ENCODE measurements around the gene XXYLT1.

XXYLT1 gene

DNA sequence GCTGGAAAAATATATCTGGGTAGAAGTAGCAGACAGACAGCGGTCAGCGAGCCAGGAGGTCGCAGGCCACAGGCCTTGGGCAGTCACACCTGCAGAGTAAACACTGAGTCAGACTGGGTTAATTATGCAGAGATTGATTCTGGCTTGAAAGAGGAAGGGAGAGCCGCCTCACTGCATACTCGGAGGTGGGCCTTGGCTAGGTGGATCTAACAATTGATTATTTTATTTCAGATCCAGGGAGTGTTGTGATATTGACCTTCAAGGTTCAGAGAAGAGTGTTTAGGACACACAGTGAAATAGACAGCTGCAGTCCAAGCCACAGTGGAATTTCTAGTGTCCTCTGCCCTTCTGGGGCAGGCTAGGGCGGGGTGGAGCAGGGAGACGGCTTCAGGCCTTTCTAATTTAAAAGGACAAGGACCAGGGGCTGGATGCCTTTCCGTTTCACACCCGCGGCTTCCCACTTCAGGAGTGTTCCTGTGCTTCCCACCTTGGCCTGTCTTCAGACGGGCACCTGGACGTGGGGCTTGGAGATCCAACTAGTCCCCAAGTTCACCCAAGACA is 237.3 kb downstream of the XXYLT1 start:
- POLR2A ChIA-PET: no interaction called here
- Histone ChIP-seq H3K9me3 (ENCODE audit: control insufficient read depth, insufficient read depth, low read depth, low read length) (no peaks in the 10 kb centered on the region), H3K36me3 (ENCODE audit: control insufficient read depth in 2 of 2, insufficient read depth in 1 of 2, low read length in 2 of 2) (no peaks in the 10 kb centered on the region), H3K4me3 (ENCODE audit: low read depth, low read length) (no peak overlapping the region), H3K27ac (ENCODE audit: extremely low read depth, low read depth, low read length) (no peak overlapping the region), H3K4me1 (ENCODE audit: control insufficient read depth, insufficient read depth, low read length) (no peaks in the 10 kb centered on the region; the same call in 1 of the 2 replicates)
- CTCF ChIA-PET: interaction anchor here (0.5 to 0.6 kb wide), 2 partner anchors 214 to 648 kb away, joined by 3 to 4 read pairs; no protein-coding TSS in a partner anchor
- no peak for TF ChIP-seq ZSCAN23 (tag by site-specific recombination; IDR thresholded peaks at IDR 0.05)
- TF ChIP-seq, protein P1, sequence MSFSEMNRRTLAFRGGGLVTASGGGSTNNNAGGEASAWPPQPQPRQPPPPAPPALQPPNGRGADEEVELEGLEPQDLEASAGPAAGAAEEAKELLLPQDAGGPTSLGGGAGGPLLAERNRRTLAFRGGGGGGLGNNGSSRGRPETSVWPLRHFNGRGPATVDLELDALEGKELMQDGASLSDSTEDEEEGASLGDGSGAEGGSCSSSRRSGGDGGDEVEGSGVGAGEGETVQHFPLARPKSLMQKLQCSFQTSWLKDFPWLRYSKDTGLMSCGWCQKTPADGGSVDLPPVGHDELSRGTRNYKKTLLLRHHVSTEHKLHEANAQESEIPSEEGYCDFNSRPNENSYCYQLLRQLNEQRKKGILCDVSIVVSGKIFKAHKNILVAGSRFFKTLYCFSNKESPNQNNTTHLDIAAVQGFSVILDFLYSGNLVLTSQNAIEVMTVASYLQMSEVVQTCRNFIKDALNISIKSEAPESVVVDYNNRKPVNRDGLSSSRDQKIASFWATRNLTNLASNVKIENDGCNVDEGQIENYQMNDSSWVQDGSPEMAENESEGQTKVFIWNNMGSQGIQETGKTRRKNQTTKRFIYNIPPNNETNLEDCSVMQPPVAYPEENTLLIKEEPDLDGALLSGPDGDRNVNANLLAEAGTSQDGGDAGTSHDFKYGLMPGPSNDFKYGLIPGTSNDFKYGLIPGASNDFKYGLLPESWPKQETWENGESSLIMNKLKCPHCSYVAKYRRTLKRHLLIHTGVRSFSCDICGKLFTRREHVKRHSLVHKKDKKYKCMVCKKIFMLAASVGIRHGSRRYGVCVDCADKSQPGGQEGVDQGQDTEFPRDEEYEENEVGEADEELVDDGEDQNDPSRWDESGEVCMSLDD (tag by site-specific recombination; IDR thresholded peaks at IDR 0.05): no peak
- no peak for TF ChIP-seq ZNF274 (IDR thresholded peaks at IDR 0.05; ENCODE audit: low read length)
- no peak for TF ChIP-seq ZNF274 (tag by site-specific recombination; IDR thresholded peaks at IDR 0.05; ENCODE audit: borderline replicate concordance)
- TF ChIP-seq IKZF3 (tag by site-specific recombination; IDR thresholded peaks at IDR 0.05): no peak
- no peak for TF ChIP-seq WT1 (tag by site-specific recombination; IDR thresholded peaks at IDR 0.05)

DNA sequence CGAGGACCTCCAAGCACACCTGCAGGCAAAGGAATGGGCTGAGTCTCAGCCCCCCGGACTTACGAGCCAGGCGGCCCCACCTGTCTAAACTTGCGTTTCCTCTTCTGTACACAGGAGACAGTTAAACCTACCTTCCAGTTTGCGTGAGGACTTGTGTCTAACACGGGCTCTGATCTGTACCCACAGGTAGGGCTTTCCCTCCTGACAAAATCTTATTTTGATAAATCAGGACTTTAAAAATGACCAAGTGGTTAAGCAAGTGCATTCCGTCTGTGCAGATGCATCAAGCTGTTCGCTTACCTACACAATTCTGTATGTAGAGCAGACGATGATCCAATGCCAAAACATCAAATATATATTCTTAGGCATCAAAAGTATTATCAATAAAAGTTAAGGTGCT is 238.0 kb downstream of the XXYLT1 start:
- Histone ChIP-seq H3K36me3 (ENCODE audit: control insufficient read depth in 2 of 2, insufficient read depth in 1 of 2, low read length in 2 of 2) (no peaks in the 10 kb centered on the region), H3K9me3 (ENCODE audit: control insufficient read depth, insufficient read depth, low read depth, low read length) (no peaks in the 10 kb centered on the region), H3K27ac (ENCODE audit: extremely low read depth, low read depth, low read length) (no peak overlapping the region), H3K4me3 (ENCODE audit: low read depth, low read length) (no peak overlapping the region), H3K4me1 (ENCODE audit: control insufficient read depth, insufficient read depth, low read length) (no peaks in the 10 kb centered on the region; the same call in 1 of the 2 replicates)
- POLR2A ChIA-PET: no interaction called here
- CTCF ChIA-PET: interaction anchor here (0.5 kb wide), 1 partner anchor 647 kb away, joined by 3 read pairs; no protein-coding TSS in a partner anchor
- TF ChIP-seq ZNF248 (tag by site-specific recombination; IDR thresholded peaks at IDR 0.05): no peak
- no peak for TF ChIP-seq ZBTB7A (tag by site-specific recombination; IDR thresholded peaks at IDR 0.05; ENCODE audit: low read depth)
- TF ChIP-seq KLF7 (tag by site-specific recombination; IDR thresholded peaks at IDR 0.05; ENCODE audit: borderline replicate concordance): no peak
- TF ChIP-seq ZNF654 (tag by site-specific recombination; IDR thresholded peaks at IDR 0.05; ENCODE audit: low read depth): no peak
- no peak for TF ChIP-seq ZNF791 (tag by site-specific recombination; IDR thresholded peaks at IDR 0.05)
- TF ChIP-seq, protein P2, sequence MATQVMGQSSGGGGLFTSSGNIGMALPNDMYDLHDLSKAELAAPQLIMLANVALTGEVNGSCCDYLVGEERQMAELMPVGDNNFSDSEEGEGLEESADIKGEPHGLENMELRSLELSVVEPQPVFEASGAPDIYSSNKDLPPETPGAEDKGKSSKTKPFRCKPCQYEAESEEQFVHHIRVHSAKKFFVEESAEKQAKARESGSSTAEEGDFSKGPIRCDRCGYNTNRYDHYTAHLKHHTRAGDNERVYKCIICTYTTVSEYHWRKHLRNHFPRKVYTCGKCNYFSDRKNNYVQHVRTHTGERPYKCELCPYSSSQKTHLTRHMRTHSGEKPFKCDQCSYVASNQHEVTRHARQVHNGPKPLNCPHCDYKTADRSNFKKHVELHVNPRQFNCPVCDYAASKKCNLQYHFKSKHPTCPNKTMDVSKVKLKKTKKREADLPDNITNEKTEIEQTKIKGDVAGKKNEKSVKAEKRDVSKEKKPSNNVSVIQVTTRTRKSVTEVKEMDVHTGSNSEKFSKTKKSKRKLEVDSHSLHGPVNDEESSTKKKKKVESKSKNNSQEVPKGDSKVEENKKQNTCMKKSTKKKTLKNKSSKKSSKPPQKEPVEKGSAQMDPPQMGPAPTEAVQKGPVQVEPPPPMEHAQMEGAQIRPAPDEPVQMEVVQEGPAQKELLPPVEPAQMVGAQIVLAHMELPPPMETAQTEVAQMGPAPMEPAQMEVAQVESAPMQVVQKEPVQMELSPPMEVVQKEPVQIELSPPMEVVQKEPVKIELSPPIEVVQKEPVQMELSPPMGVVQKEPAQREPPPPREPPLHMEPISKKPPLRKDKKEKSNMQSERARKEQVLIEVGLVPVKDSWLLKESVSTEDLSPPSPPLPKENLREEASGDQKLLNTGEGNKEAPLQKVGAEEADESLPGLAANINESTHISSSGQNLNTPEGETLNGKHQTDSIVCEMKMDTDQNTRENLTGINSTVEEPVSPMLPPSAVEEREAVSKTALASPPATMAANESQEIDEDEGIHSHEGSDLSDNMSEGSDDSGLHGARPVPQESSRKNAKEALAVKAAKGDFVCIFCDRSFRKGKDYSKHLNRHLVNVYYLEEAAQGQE (tag by site-specific recombination; IDR thresholded peaks at IDR 0.05): no peak
- TF ChIP-seq, protein P3, sequence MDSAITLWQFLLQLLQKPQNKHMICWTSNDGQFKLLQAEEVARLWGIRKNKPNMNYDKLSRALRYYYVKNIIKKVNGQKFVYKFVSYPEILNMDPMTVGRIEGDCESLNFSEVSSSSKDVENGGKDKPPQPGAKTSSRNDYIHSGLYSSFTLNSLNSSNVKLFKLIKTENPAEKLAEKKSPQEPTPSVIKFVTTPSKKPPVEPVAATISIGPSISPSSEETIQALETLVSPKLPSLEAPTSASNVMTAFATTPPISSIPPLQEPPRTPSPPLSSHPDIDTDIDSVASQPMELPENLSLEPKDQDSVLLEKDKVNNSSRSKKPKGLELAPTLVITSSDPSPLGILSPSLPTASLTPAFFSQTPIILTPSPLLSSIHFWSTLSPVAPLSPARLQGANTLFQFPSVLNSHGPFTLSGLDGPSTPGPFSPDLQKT (IDR thresholded peaks at IDR 0.05; ENCODE audit: borderline replicate concordance, low read depth, low read length): no peak
- TF ChIP-seq ZNF10 (tag by site-specific recombination; IDR thresholded peaks at IDR 0.05): no peak
- TF ChIP-seq YY1 (tag by site-specific recombination; IDR thresholded peaks at IDR 0.05): no peak
- no peak for TF ChIP-seq BCL11B (tag by site-specific recombination; IDR thresholded peaks at IDR 0.05; ENCODE audit: low read depth)
- TF ChIP-seq, protein P4, sequence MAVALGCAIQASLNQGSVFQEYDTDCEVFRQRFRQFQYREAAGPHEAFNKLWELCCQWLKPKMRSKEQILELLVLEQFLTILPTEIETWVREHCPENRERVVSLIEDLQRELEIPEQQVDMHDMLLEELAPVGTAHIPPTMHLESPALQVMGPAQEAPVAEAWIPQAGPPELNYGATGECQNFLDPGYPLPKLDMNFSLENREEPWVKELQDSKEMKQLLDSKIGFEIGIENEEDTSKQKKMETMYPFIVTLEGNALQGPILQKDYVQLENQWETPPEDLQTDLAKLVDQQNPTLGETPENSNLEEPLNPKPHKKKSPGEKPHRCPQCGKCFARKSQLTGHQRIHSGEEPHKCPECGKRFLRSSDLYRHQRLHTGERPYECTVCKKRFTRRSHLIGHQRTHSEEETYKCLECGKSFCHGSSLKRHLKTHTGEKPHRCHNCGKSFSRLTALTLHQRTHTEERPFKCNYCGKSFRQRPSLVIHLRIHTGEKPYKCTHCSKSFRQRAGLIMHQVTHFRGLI (tag by site-specific recombination; IDR thresholded peaks at IDR 0.05): no peak

Measured in HEK293 (cell line).